Loucy (cell line): ENCODE measurements around the gene VIPR1.

Experiments
- H2AFZ ChIP-seq: fragments of 200-600 bp; sonication (generic); 2 replicates; pipeline ENCODE4 v1.6.0; 2016; ENCODE audit warnings: antibody characterized with exemption, mild to moderate bottlenecking, low read length, moderate library complexity
- H3F3A ChIP-seq: fragments of 200-600 bp; 2 replicates; pipeline ENCODE4 v1.6.0; 2016; ENCODE audit warnings: antibody characterized with exemption, low read depth, mild to moderate bottlenecking
- H3K27me3 ChIP-seq: fragments of 200-600 bp; sonication (generic); 2 replicates; pipeline ENCODE4 v1.6.1; 2014; ENCODE audit warnings: low read length, mild to moderate bottlenecking; ENCODE audit not compliant: insufficient read depth, poor library complexity, severe bottlenecking
- H3K36me3 ChIP-seq: fragments of 200-600 bp; sonication (generic); 2 replicates; pipeline ENCODE4 v1.6.1; 2016; ENCODE audit warnings: low read length; ENCODE audit not compliant: insufficient read depth
- H3K4me1 ChIP-seq: fragments of 200-600 bp; sonication (generic); 2 replicates; pipeline ENCODE4 v1.5.1; 2014; ENCODE audit warnings: low read length, mild to moderate bottlenecking; ENCODE audit not compliant: insufficient read depth, poor library complexity, severe bottlenecking
- H3K4me2 ChIP-seq: fragments of 200-600 bp; sonication (generic); 2 replicates; pipeline ENCODE4 v1.6.0; 2014; ENCODE audit warnings: antibody characterized with exemption, low read length, low read depth, mild to moderate bottlenecking; ENCODE audit not compliant: poor library complexity, severe bottlenecking
- H3K4me3 ChIP-seq: fragments of 200-600 bp; sonication (generic); 2 replicates; pipeline ENCODE4 v1.5.1; 2014; ENCODE audit warnings: low read length, mild to moderate bottlenecking, mixed read lengths; ENCODE audit not compliant: poor library complexity, severe bottlenecking
- H3K79me2 ChIP-seq: fragments of 200-600 bp; sonication (generic); 2 replicates; pipeline ENCODE4 v1.6.1; 2014; ENCODE audit warnings: low read length; ENCODE audit not compliant: insufficient read depth
- H3K9ac ChIP-seq: fragments of 200-600 bp; sonication (generic); 2 replicates; pipeline ENCODE4 v1.6.0; 2014; ENCODE audit warnings: mild to moderate bottlenecking, low read depth, low read length, moderate library complexity; ENCODE audit not compliant: poor library complexity, severe bottlenecking
- H3K9me2 ChIP-seq: fragments of 200-600 bp; sonication (generic); replicated peaks from 2 replicates; pipeline ENCODE4 v1.6.1; 2016; ENCODE audit warnings: low read depth, low read length, mixed read lengths
- H3K9me3 ChIP-seq: fragments of 200-600 bp; sonication (generic); 2 replicates; pipeline ENCODE4 v1.6.1; 2014; ENCODE audit warnings: mild to moderate bottlenecking, antibody characterized with exemption, low read length, low read depth; ENCODE audit not compliant: insufficient read depth
- H4K20me1 ChIP-seq: fragments of 200-600 bp; sonication (generic); 2 replicates; pipeline ENCODE4 v1.6.0; 2014; ENCODE audit warnings: antibody characterized with exemption, low read length, mild to moderate bottlenecking; ENCODE audit not compliant: insufficient read depth, poor library complexity, severe bottlenecking
- EZH2phosphoT487 ChIP-seq: fragments of 200-600 bp; IDR thresholded peaks from 2 replicates; pipeline ENCODE4 v1.6.1; 2018; ENCODE audit warnings: antibody characterized with exemption, mild to moderate bottlenecking, moderate library complexity, borderline replicate concordance
- TF ChIP-seq, protein P1 (sequence below): fragments of 200-600 bp; sonication (generic); conservative IDR thresholded peaks from 2 replicates; pipeline ENCODE4 v1.5.1; 2014; ENCODE audit warnings: mild to moderate bottlenecking, antibody characterized with exemption, low read length

VIPR1 gene, protein sequence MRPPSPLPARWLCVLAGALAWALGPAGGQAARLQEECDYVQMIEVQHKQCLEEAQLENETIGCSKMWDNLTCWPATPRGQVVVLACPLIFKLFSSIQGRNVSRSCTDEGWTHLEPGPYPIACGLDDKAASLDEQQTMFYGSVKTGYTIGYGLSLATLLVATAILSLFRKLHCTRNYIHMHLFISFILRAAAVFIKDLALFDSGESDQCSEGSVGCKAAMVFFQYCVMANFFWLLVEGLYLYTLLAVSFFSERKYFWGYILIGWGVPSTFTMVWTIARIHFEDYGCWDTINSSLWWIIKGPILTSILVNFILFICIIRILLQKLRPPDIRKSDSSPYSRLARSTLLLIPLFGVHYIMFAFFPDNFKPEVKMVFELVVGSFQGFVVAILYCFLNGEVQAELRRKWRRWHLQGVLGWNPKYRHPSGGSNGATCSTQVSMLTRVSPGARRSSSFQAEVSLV

DNA sequence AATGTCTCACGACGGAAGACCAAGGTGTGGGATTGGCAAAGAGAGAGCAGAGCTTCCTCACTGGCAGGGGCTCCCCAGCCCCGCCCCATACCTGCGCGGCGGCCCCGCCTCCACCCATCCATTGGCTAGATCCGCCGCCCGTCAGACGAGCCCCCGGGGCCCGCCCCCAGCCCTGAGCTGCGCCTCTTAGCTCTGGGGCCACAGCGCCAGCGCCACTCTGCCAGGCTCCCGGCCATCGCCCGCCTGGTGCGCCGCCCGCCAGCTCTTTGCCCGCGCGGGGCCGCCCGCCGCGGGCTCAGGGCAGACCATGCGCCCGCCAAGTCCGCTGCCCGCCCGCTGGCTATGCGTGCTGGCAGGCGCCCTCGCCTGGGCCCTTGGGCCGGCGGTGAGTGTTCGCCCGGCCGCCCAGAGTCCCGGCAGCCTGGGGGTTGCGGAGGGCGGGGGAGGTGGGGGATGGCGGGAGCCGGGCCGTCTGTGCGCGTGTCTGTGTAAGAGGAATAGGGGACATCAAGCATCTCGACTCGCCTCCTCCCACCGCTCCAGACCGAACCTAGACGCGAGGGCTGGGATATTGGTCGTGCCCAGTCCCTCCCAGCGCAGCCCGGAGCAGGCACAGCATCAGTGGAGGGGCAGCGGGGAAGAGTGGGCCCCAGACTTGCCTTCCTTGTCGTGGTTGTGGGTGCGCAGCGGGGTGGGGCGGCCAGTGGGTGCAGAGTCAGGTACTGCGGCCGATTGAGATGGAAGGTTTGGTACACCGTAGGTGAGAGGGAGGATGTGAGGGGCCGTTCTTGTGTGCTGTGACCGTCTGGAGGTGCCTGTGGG lies at the start of gene VIPR1:
TSS of gene VIPR1 (plus strand) at position 215 of the 822 bp plus-strand sequence. CDS start at position 308, 93 bp downstream.
- peaks cover 8% of the 10 kb centered on the region for H3K27me3 ChIP-seq
- peaks cover 6% of the 10 kb centered on the region for H3K4me1 ChIP-seq
- no peak within 1 kb of the TSS for H3K9ac ChIP-seq

DNA sequence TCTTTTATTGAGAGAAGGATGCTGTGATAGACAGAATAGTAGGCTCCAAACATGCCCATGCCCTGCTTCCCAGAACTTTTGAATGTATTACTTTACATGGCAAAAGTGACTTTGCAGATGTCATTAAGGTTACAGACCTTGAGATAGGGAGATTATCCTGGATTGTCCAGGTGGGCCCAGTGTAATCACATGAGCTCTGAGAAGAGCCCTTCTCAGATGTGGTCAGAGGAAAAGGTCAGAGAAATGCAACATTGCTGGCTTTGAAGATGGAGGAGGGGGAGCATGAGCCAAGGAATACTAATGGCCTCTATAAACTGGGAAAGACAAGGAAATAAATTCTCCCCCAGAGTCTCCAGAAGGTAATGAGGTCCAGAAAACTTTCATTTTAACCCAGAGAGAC lies 46.2 kb upstream of the VIPR1 start:
- Histone ChIP-seq H3K4me2 (no peak overlapping the region), H3K9ac (no peak overlapping the region), H3K36me3 (no peaks in the 10 kb centered on the region), H3K4me1 (no peaks in the 10 kb centered on the region), H3F3A (no peaks in the 10 kb centered on the region), H3K27me3 (no peaks in the 10 kb centered on the region), H3K9me3 (no peaks in the 10 kb centered on the region), H2AFZ (no peak overlapping the region), H4K20me1 (no peaks in the 10 kb centered on the region), H3K9me2 (no peaks in the 10 kb centered on the region), H3K4me3 (no peak overlapping the region), H3K79me2 (no peaks in the 10 kb centered on the region)
- TF ChIP-seq, protein P1, sequence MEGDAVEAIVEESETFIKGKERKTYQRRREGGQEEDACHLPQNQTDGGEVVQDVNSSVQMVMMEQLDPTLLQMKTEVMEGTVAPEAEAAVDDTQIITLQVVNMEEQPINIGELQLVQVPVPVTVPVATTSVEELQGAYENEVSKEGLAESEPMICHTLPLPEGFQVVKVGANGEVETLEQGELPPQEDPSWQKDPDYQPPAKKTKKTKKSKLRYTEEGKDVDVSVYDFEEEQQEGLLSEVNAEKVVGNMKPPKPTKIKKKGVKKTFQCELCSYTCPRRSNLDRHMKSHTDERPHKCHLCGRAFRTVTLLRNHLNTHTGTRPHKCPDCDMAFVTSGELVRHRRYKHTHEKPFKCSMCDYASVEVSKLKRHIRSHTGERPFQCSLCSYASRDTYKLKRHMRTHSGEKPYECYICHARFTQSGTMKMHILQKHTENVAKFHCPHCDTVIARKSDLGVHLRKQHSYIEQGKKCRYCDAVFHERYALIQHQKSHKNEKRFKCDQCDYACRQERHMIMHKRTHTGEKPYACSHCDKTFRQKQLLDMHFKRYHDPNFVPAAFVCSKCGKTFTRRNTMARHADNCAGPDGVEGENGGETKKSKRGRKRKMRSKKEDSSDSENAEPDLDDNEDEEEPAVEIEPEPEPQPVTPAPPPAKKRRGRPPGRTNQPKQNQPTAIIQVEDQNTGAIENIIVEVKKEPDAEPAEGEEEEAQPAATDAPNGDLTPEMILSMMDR: no peak
- TF ChIP-seq EZH2phosphoT487: no peak

More for the DNA sequence above, at the start of gene VIPR1:
- Histone ChIP-seq H3K4me3 (no peak within 1 kb of the TSS), H3K36me3 (no peaks in the 10 kb centered on the region), H2AFZ (no peak within 1 kb of the TSS), H3K4me2 (no peak within 1 kb of the TSS), H3K9me3 (no peaks in the 10 kb centered on the region), H3K9me2 (no peaks in the 10 kb centered on the region), H3K79me2 (no peaks in the 10 kb centered on the region), H3F3A (no peaks in the 10 kb centered on the region), H4K20me1 (no peaks in the 10 kb centered on the region)
- TF ChIP-seq, protein P1: no peak
- no peak for TF ChIP-seq EZH2phosphoT487

DNA sequence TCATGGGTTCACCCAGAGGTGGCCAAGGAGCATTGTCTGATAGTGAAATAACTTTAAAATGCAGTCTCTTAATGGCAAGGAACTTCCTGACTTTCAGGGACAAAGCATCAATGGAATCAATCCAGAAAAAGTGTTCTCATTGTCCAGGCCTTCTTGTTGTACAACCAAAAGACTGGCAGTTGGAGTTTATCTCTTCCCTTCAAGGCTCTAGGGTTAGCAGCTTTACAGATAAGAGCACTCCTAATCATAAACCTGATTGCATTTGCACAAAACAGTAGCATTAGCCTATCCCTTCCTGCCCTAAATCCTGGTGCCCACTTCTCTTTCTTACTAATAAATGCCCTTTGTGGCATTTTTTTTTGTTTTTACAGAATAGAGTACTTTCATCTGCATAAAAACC lies 43.3 kb upstream of the VIPR1 start:
- H3K9me3 ChIP-seq: no peaks in the 10 kb centered on the region
- H3K4me2 ChIP-seq: no peak overlapping the region
- H3F3A ChIP-seq: no peaks in the 10 kb centered on the region

More for the DNA sequence above, 43.3 kb upstream of the VIPR1 start:
- Histone ChIP-seq H3K9ac (no peak overlapping the region), H3K27me3 (no peaks in the 10 kb centered on the region), H3K36me3 (no peaks in the 10 kb centered on the region), H3K4me1 (no peaks in the 10 kb centered on the region), H3K79me2 (no peaks in the 10 kb centered on the region), H3K9me2 (no peaks in the 10 kb centered on the region), H2AFZ (no peak overlapping the region), H4K20me1 (no peaks in the 10 kb centered on the region), H3K4me3 (no peak overlapping the region)
- no peak for TF ChIP-seq EZH2phosphoT487
- TF ChIP-seq, protein P1: no peak
